Measurements from ENCODE around the gene CHTF18.

The CHTF18 gene

GRCh38 chr16:760545-761343 is 27.7 kb upstream of the CHTF18 start, which contains the start of gene MSLN:
Gene MSLN (plus strand): TSS chr16:760734. CDS start chr16:762681, 1,947 bp downstream.
- DNase-seq (ENCODE audit: low read depth in 2 of 2), result no peak

GRCh38 chr16:761625-762513 is 26.6 kb upstream of the CHTF18 start:
- no peak for DNase-seq (ENCODE audit: low read depth in 2 of 2)

GRCh38 chr16:762595-763268 is 25.7 kb upstream of the CHTF18 start:
- no peak for DNase-seq (ENCODE audit: low read depth in 2 of 2)

GRCh38 chr16:763369-764183 is 24.8 kb upstream of the CHTF18 start:
- no peak for DNase-seq (ENCODE audit: low read depth in 2 of 2)

- DNase-seq (ENCODE audit: low read depth in 2 of 2), result no peak
Observed at GRCh38 chr16:764184-764750, 24.2 kb upstream of the CHTF18 start.

- DNase-seq (ENCODE audit: low read depth in 2 of 2), result no peak
Observed at GRCh38 chr16:764848-765487, 23.5 kb upstream of the CHTF18 start.

- no peak for DNase-seq (ENCODE audit: low read depth in 2 of 2)
Observed at GRCh38 chr16:765488-765865, 22.9 kb upstream of the CHTF18 start.

GRCh38 chr16:766008-766819 is 22.2 kb upstream of the CHTF18 start:
- DNase-seq (ENCODE audit: low read depth in 2 of 2), result no peak

GRCh38 chr16:766820-767640 is 21.4 kb upstream of the CHTF18 start:
- no peak for DNase-seq (ENCODE audit: low read depth in 2 of 2)

GRCh38 chr16:767743-768235 is 20.6 kb upstream of the CHTF18 start:
- DNase-seq (ENCODE audit: low read depth in 2 of 2), result no peak

- DNase-seq (ENCODE audit: low read depth in 2 of 2), result no peak
Observed at GRCh38 chr16:768428-768827, 20.0 kb upstream of the CHTF18 start.

GRCh38 chr16:769184-769784 is 19.1 kb upstream of the CHTF18 start:
- DNase-seq (ENCODE audit: low read depth in 2 of 2), result no peak

- no peak for DNase-seq (ENCODE audit: low read depth in 2 of 2)
Observed at GRCh38 chr16:769934-770333, 18.5 kb upstream of the CHTF18 start.

GRCh38 chr16:770411-770810 is 18.0 kb upstream of the CHTF18 start:
- DNase-seq (ENCODE audit: low read depth in 2 of 2), result no peak

- no peak for DNase-seq (ENCODE audit: low read depth in 2 of 2)
Observed at GRCh38 chr16:772959-773358, 15.5 kb upstream of the CHTF18 start.

GRCh38 chr16:774086-775001 is 14.1 kb upstream of the CHTF18 start:
- DNase-seq (ENCODE audit: low read depth in 2 of 2), result no peak

GRCh38 chr16:775236-775796 is 13.1 kb upstream of the CHTF18 start:
- no peak for DNase-seq (ENCODE audit: low read depth in 2 of 2)

All from stimulated activated CD8-positive, alpha-beta memory T cell treated with anti-CD3 and anti-CD28 coated beads, Interleukin-7, amount 100 ng/mL, for 4 hours (primary cell).